Thoracic aorta (tissue), 2 donors: ENCODE data around the gene GYPE. TPM values are rescaled to one million over a fixed set of nuclear protein-coding genes. Genes with fewer than 3 reads are reported as not detected.
"Not testable (repeated sequence)": the region's sequence is repeated elsewhere in the genome, so short reads cannot be mapped to it uniquely, and the experiment has no call there.

Source experiments
- ATAC-seq: fragments of 150-250 bp; one replicate; pipeline ENCODE4 v1.8.0; 2017; ENCODE audit warnings: low read depth; ENCODE audit not compliant: insufficient number of reproducible peaks, low FRiP score
- DNase-seq: peaks from one replicate; pipeline ENCODE4 v3.0.0-alpha.2; 2020; ENCODE audit warnings: low spot score
- H3K27ac ChIP-seq, 2 donors: fragments of 200-600 bp; sonication (generic); 1 replicate in 1 of 2; 2 replicates in 1 of 2; pipeline ENCODE4 v1.5.1; 2016; ENCODE audit warnings: mild to moderate bottlenecking in 2 of 2, moderate library complexity in 2 of 2
- H3K27me3 ChIP-seq: fragments of 200-600 bp; sonication (generic); replicated peaks from 2 replicates; pipeline ENCODE4 v1.6.0; 2016; ENCODE audit warnings: mild to moderate bottlenecking; ENCODE audit not compliant: insufficient read depth
- H3K36me3 ChIP-seq: fragments of 200-600 bp; sonication (generic); one replicate; pipeline ENCODE4 v1.5.1; 2016
- H3K4me1 ChIP-seq, 2 donors: fragments of 200-600 bp; sonication (generic); 1 replicate in 1 of 2; 2 replicates in 1 of 2; pipeline versions ENCODE4 v1.5.1 to v1.6.0; 2016; ENCODE audit warnings: low read depth in 2 of 2, mild to moderate bottlenecking in 1 of 2; ENCODE audit not compliant: control insufficient read depth in 1 of 2
- H3K4me3 ChIP-seq: fragments of 200-600 bp; sonication (generic); 2 replicates; pipeline ENCODE4 v1.5.1; 2016; ENCODE audit warnings: mild to moderate bottlenecking
- H3K9me3 ChIP-seq: fragments of 200-600 bp; sonication (generic); 2 replicates; pipeline ENCODE4 v1.5.1; 2016
- CTCF ChIP-seq: fragments of 200-600 bp; sonication (generic); IDR thresholded peaks from one replicate; pipeline ENCODE4 v1.5.1; 2019; ENCODE audit warnings: antibody characterized with exemption
- total RNA-seq, 2 donors: library from RNA; depleted of rRNA; stranded (reverse); fragments of >200 nt; gene quantifications; one replicate each; pipeline versions ENCODE4 v1.1.0 to v1.2.3, GENCODE V29; 2016

The GYPE gene
- total RNA-seq, 2 donors from 2014 or later = 1.1 TPM; not detected in 1

GRCh38 chr4:143882892-143883291, 22.5 kb downstream of the GYPE start:
- no peaks in the 10 kb centered on the region for H3K27me3 ChIP-seq

DNA sequence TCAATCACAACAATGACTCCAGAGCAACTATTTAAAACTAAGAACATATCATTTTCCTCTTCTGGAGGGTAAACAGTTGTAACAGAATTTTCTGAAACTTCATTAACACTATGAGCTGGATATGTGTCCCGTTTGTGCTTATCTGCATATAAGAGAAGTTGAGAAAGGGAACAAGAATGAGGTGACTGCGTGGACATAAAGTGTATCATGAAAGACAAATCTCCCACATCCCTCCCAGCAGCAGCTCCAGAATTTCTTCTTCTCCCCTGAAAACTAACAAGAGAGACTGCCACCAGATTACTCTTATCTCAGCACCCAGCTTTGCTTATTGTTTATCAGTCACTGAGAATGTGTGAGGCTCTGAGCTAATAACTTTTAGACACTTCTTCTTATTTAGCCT, 25.8 kb downstream of the GYPE start:
- H3K27ac ChIP-seq, DNase-seq, H3K9me3 ChIP-seq, H3K4me1 ChIP-seq, H3K36me3 ChIP-seq, H3K27me3 ChIP-seq, H3K4me3 ChIP-seq, ATAC-seq: not testable (repeated sequence)

More at GRCh38 chr4:143882892-143883291, 22.5 kb downstream of the GYPE start:
- no peak for DNase-seq
- no peak overlapping the region for H3K4me3 ChIP-seq
- ATAC-seq = no peak
- H3K4me1 ChIP-seq = no peaks in the 10 kb centered on the region
- H3K36me3 ChIP-seq = no peaks in the 10 kb centered on the region
- no peaks in the 10 kb centered on the region for H3K9me3 ChIP-seq
- H3K27ac ChIP-seq = no peak overlapping the region
- no peak for TF ChIP-seq CTCF

DNA sequence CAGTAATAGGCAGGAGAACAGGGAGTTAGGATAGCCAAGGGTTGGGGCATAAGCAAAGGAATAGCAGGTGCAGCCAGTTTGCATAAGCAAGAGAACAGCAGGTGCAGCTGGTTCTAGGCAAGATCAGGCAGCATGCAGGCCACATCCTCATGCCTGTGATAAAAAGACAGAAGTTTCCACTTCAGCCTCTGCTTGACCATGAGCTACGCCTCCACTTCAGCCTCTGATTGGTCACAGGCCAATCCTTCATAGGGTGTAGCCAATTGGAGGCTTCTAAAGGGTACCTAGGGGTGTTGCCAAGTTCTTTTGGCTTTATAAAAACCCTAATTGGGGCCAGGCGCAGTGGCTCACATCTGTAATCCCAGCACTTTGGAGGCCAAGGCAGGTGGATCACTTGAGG, 30.0 kb downstream of the GYPE start:
- H3K9me3 ChIP-seq, H3K27ac ChIP-seq, ATAC-seq, DNase-seq, H3K4me3 ChIP-seq, H3K27me3 ChIP-seq, H3K36me3 ChIP-seq, H3K4me1 ChIP-seq: not testable (repeated sequence)

- H3K9me3 ChIP-seq, ATAC-seq, H3K27me3 ChIP-seq, H3K36me3 ChIP-seq, H3K4me1 ChIP-seq, H3K27ac ChIP-seq, DNase-seq, H3K4me3 ChIP-seq: not testable (repeated sequence)
These were observed 34.7 kb downstream of the GYPE start for GRCh38 chr4:143870523-143871268.

DNA sequence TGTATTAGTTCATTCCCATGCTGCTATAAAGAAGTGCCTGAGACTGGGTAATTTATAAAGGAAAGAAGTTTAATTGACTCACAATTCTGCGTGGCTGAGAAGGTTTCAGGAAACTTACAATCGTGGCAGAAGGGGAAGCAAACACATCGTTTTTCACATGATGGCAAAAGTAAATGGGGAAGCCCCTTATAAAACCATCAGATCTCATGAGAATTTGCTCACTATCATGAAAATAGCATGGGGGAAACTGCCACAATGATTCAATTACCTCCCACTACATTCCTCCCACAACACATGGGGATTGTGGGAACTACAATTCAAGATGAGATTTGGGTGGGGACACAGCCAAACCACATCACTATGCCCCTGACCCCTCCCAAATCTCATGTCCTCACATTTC, 35.4 kb downstream of the GYPE start:
- not testable (repeated sequence) for H3K9me3 ChIP-seq, H3K4me3 ChIP-seq, H3K4me1 ChIP-seq, H3K27ac ChIP-seq, DNase-seq, H3K27me3 ChIP-seq, H3K36me3 ChIP-seq, ATAC-seq

GRCh38 chr4:143862716-143863115, 42.6 kb downstream of the GYPE start:
- DNase-seq = not testable (repeated sequence)

DNA sequence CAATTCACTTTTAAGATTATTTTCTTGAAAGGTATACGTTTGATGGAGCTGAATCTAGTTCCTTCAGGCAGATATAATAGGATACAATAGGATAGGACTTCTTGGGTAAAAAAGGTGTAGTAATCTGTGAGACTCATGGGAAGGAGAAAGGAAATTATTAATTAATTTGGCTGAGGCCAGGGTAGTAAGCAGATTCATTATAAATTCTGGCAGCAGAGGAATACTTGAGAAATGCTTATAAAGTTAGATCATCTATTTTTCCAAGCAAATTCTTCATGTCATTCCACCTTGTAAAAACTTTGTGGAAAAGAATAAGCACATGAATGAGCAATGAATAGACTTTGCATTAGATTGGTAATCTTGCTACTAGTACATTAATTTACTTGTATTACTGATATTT, 46.9 kb downstream of the GYPE start:
- no peaks in the 10 kb centered on the region for H3K36me3 ChIP-seq
- H3K27me3 ChIP-seq = no peaks in the 10 kb centered on the region

More at GRCh38 chr4:143862716-143863115, 42.6 kb downstream of the GYPE start:
- ATAC-seq, H3K4me1 ChIP-seq, H3K36me3 ChIP-seq, H3K27ac ChIP-seq, H3K9me3 ChIP-seq, H3K4me3 ChIP-seq, H3K27me3 ChIP-seq: not testable (repeated sequence)

GRCh38 chr4:143857391-143858336, 47.7 kb downstream of the GYPE start:
- H3K4me1 ChIP-seq, H3K27ac ChIP-seq, H3K9me3 ChIP-seq, ATAC-seq, H3K36me3 ChIP-seq, DNase-seq, H3K4me3 ChIP-seq, H3K27me3 ChIP-seq: not testable (repeated sequence)

More for the DNA sequence above, 46.9 kb downstream of the GYPE start:
- Histone ChIP-seq H3K4me3 (no peak overlapping the region), H3K9me3 (no peaks in the 10 kb centered on the region), H3K4me1 (no peaks in the 10 kb centered on the region), H3K27ac (no peak overlapping the region)
- ATAC-seq (no peak), DNase-seq (no peak)
- TF ChIP-seq CTCF = no peak

- DNase-seq, H3K4me3 ChIP-seq, H3K4me1 ChIP-seq, ATAC-seq, H3K27me3 ChIP-seq, H3K36me3 ChIP-seq, H3K27ac ChIP-seq, H3K9me3 ChIP-seq: not testable (repeated sequence)
These were observed 49.3 kb downstream of the GYPE start for GRCh38 chr4:143856017-143856557.

DNA sequence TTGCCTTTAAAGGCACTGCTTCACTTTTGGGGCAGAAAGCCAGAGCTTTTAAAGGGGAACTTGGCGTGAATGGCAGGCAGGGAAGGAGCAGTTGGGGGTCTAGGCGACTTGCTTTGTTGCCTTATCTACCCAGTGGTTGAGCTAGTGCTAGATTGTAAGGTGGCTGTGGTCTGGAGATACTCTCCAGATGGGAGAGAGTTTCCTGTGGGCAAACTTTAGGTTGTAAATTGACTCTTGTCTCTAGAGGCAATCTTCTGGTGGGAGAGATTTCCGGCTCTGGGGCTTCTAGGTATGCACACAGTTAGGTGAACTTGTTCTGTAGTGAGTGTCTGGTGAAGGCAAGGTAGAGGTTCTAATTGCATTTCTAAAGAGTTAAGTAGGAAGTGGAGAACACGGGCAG, 50.7 kb downstream of the GYPE start:
- not testable (repeated sequence) for H3K36me3 ChIP-seq, H3K27me3 ChIP-seq, DNase-seq, H3K4me1 ChIP-seq, H3K27ac ChIP-seq, ATAC-seq, H3K9me3 ChIP-seq, H3K4me3 ChIP-seq
